Right atrium auricular region (tissue), 2 donors: Measurements from ENCODE around the gene TPM3. TPM values are rescaled to one million over a fixed set of nuclear protein-coding genes. Genes with fewer than 3 reads are reported as not detected.

Experiments
- DNase-seq: peaks from one replicate; pipeline ENCODE4 v3.0.0-alpha.2; 2019; ENCODE audit warnings: low spot score
- H3K27ac ChIP-seq, 2 donors: fragments of 200-600 bp; sonication (generic); 1 replicate in 1 of 2; 2 replicates in 1 of 2; pipeline ENCODE4 v1.5.1; 2016 to 2019
- H3K27me3 ChIP-seq, 2 donors: fragments of 200-600 bp; sonication (generic); one replicate each; pipeline versions ENCODE4 v1.5.1 to v1.6.0; 2017 to 2019
- H3K36me3 ChIP-seq: fragments of 200-600 bp; sonication (generic); one replicate; pipeline ENCODE4 v1.5.1; 2016
- H3K4me1 ChIP-seq, 2 donors: fragments of 200-600 bp; sonication (generic); one replicate each; pipeline versions ENCODE4 v1.5.1 to v1.6.0; 2017 to 2019
- H3K4me3 ChIP-seq, 2 donors: fragments of 200-600 bp; sonication (generic); 1 replicate in 1 of 2; 2 replicates in 1 of 2; pipeline ENCODE4 v1.5.1; 2017 to 2019; ENCODE audit warnings: mild to moderate bottlenecking in 1 of 2, moderate library complexity in 1 of 2
- H3K9me3 ChIP-seq, 2 donors: fragments of 200-600 bp; sonication (generic); one replicate each; pipeline ENCODE4 v1.5.1; 2019
- CTCF ChIP-seq, 2 donors: fragments of 200-600 bp; sonication (generic); IDR thresholded peaks; one replicate each; pipeline ENCODE4 v1.5.1; 2019; ENCODE audit warnings: antibody characterized with exemption in 2 of 2
- total RNA-seq, 2 donors: library from RNA; depleted of rRNA; stranded (reverse); fragments of >200 nt; gene quantifications; one replicate each; pipeline ENCODE4 v1.1.0, GENCODE V29; 2016

TPM3 gene
- total RNA-seq, 2 donors from 2014 or later: 469 to 975 TPM

- Histone ChIP-seq H3K27me3 (no peaks in the 10 kb centered on the region), H3K4me1 (peaks cover 0 to 23% of the 10 kb centered on the region in 2 donors), H3K4me3 (peak overlapping the region in 1 of 2 donors; percentile 1), H3K27ac (no peak overlapping the region), H3K36me3 (peaks cover 33% of the 10 kb centered on the region), H3K9me3 (no peaks in the 10 kb centered on the region)
- no peak for DNase-seq
- no peak for TF ChIP-seq CTCF (IDR thresholded peaks at IDR 0.05)
These were observed 4.9 kb downstream of the TPM3 start for GRCh38 chr1:154186852-154187501.

GRCh38 chr1:154186177-154186576, 5.7 kb downstream of the TPM3 start:
- Histone ChIP-seq H3K4me3 (no peak overlapping the region), H3K36me3 (peaks cover 33% of the 10 kb centered on the region), H3K4me1 (peaks cover 0 to 28% of the 10 kb centered on the region in 2 donors), H3K9me3 (no peaks in the 10 kb centered on the region), H3K27ac (no peak overlapping the region), H3K27me3 (no peaks in the 10 kb centered on the region)
- TF ChIP-seq CTCF (IDR thresholded peaks at IDR 0.05): peak; percentile 17 to 58
- DNase-seq: no peak

GRCh38 chr1:154183046-154183915, 8.6 kb downstream of the TPM3 start:
- TF ChIP-seq CTCF (IDR thresholded peaks at IDR 0.05): peak in 1 of 2 donors; percentile 25
- peak; percentile 97 for DNase-seq
- Histone ChIP-seq H3K9me3 (no peaks in the 10 kb centered on the region), H3K27ac (peak overlapping the region; percentile 86 to 87), H3K27me3 (no peaks in the 10 kb centered on the region), H3K4me1 (peaks cover 0 to 57% of the 10 kb centered on the region in 2 donors), H3K4me3 (peak overlapping the region; percentile 75 to 85), H3K36me3 (peaks cover 43% of the 10 kb centered on the region)

GRCh38 chr1:154182344-154183045, 9.4 kb downstream of the TPM3 start:
- peaks cover 41% of the 10 kb centered on the region for H3K36me3 ChIP-seq

More at GRCh38 chr1:154182344-154183045, 9.4 kb downstream of the TPM3 start:
- Histone ChIP-seq H3K4me3 (peak overlapping the region; percentile 75 to 85), H3K27me3 (no peaks in the 10 kb centered on the region), H3K9me3 (no peaks in the 10 kb centered on the region), H3K4me1 (peaks cover 0 to 59% of the 10 kb centered on the region in 2 donors), H3K27ac (peak overlapping the region; percentile 86 to 87)
- peak; percentile 82 for DNase-seq
- TF ChIP-seq CTCF (IDR thresholded peaks at IDR 0.05): no peak
